Transverse colon (tissue), 4 donors: ENCODE data around the gene KRT39.

ENCODE experiments used
- CTCF ChIP-seq, 5 experiments: fragments of 200-600 bp in 3 of 5; fragments of 450-650 bp in 2 of 5; sonication (generic) in 3 of 5; IDR thresholded peaks; 1 replicate in 2 of 5; 2 replicates in 3 of 5; pipeline ENCODE4 v1.5.1; 2016 to 2017; ENCODE audit warnings: antibody characterized with exemption in 5 of 5, inconsistent platforms in 3 of 5, mild to moderate bottlenecking in 2 of 5, moderate library complexity in 1 of 5
- EP300 ChIP-seq: sonication (generic); formaldehyde crosslinking; IDR thresholded peaks from one replicate; pipeline ENCODE4 v1.6.1; 2017; ENCODE audit warnings: antibody characterized with exemption, low read depth
- POLR2AphosphoS5 ChIP-seq, 3 donors: sonication (generic); formaldehyde crosslinking; IDR thresholded peaks; one replicate each; pipeline ENCODE4 v1.6.1; 2016; ENCODE audit warnings: antibody characterized with exemption in 3 of 3

- TF ChIP-seq POLR2AphosphoS5 (IDR thresholded peaks at IDR 0.05), result no peak
- TF ChIP-seq CTCF (IDR thresholded peaks at IDR 0.05), result no peak
- no peak for TF ChIP-seq EP300
These were observed 37.2 kb upstream of the KRT39 start for GRCh38 chr17:41003926-41004325.
